Islet precursor cell (in vitro differentiated cells): Measurements from ENCODE around the gene RRM1.
"Not testable (repeated sequence)": the region's sequence is repeated elsewhere in the genome, so short reads cannot be mapped to it uniquely, and the experiment has no call there.

Experiments used
- DNase-seq: peaks from one replicate; pipeline ENCODE4 v3.0.0-alpha.2; 2018

The RRM1 gene

GRCh38 chr11:4146070-4146771 is 51.6 kb downstream of the RRM1 start:
- DNase-seq = no peak

GRCh38 chr11:4146772-4147098 is 52.1 kb downstream of the RRM1 start:
- DNase-seq = no peak

GRCh38 chr11:4154503-4154902 is 59.9 kb downstream of the RRM1 start:
- DNase-seq = peak; percentile 54

- DNase-seq = no peak
Observed at GRCh38 chr11:4156571-4156970, 62.0 kb downstream of the RRM1 start.

- not testable (repeated sequence) for DNase-seq
Observed at GRCh38 chr11:4158818-4159217, 64.2 kb downstream of the RRM1 start.

GRCh38 chr11:4161305-4161704 is 66.7 kb downstream of the RRM1 start:
- DNase-seq = no peak

GRCh38 chr11:4164884-4165590 is 70.4 kb downstream of the RRM1 start:
- DNase-seq = no peak

GRCh38 chr11:4167292-4167691 is 72.7 kb downstream of the RRM1 start:
- no peak for DNase-seq

- no peak for DNase-seq
Observed at GRCh38 chr11:4167758-4168157, 73.2 kb downstream of the RRM1 start.

GRCh38 chr11:4175620-4176350 is 81.2 kb downstream of the RRM1 start:
- peak; percentile 59 for DNase-seq

GRCh38 chr11:4178813-4179662 is 84.4 kb downstream of the RRM1 start:
- DNase-seq = no peak

GRCh38 chr11:4180441-4181183 is 86.0 kb downstream of the RRM1 start:
- no peak for DNase-seq

- DNase-seq = peak; percentile 92
Observed at GRCh38 chr11:4181782-4182721, 87.5 kb downstream of the RRM1 start.

GRCh38 chr11:4183410-4184057 is 88.9 kb downstream of the RRM1 start:
- DNase-seq = no peak

GRCh38 chr11:4184163-4184916 is 89.7 kb downstream of the RRM1 start:
- peak; percentile 78 for DNase-seq

- DNase-seq = no peak
Observed at GRCh38 chr11:4185561-4185960, 91.0 kb downstream of the RRM1 start.

- no peak for DNase-seq
Observed at GRCh38 chr11:4186464-4187054, 92.0 kb downstream of the RRM1 start.

GRCh38 chr11:4187055-4187988 is 92.7 kb downstream of the RRM1 start:
- peak; percentile 94 for DNase-seq
